CD14-positive monocyte (primary cell): ENCODE results near the gene DNMT3A. TPM values are rescaled to one million over a fixed set of nuclear protein-coding genes. Genes with fewer than 3 reads are reported as not detected.

Source experiments
- DNase-seq, 3 donors: peaks; one replicate each; pipeline ENCODE4 v3.0.0-alpha.2; 2011 to 2022
- H2AFZ ChIP-seq: 2 replicates; pipeline ENCODE4 v1.6.0; 2012; ENCODE audit warnings: mild to moderate bottlenecking, low read depth, low read length, inconsistent platforms; ENCODE audit not compliant: insufficient read depth, poor library complexity, severe bottlenecking
- H3K27ac ChIP-seq, 2 donors: 1 replicate in 1 of 2; 2 replicates in 1 of 2; pipeline ENCODE4 v1.5.1; 2012 to 2013; ENCODE audit warnings: low read length in 2 of 2, control low read depth in 1 of 2, inconsistent platforms in 1 of 2, low read depth in 1 of 2, mild to moderate bottlenecking in 1 of 2
- H3K27me3 ChIP-seq, 2 donors: one replicate each; pipeline versions ENCODE4 v1.6.0 to v1.6.1; 2011 to 2013; ENCODE audit warnings: low read length in 2 of 2; ENCODE audit not compliant: control insufficient read depth in 2 of 2, insufficient read depth in 2 of 2
- H3K36me3 ChIP-seq, 2 donors: replicated peaks in 1 of 2; 1 replicate in 1 of 2; 2 replicates in 1 of 2; pipeline versions ENCODE4 v1.5.1 to v1.6.1; 2012 to 2013; ENCODE audit warnings: low read length in 2 of 2, control low read depth in 1 of 2, inconsistent platforms in 1 of 2, mild to moderate bottlenecking in 1 of 2; ENCODE audit not compliant: insufficient read depth in 2 of 2, control insufficient read depth in 1 of 2
- H3K4me1 ChIP-seq, 2 donors: 1 replicate in 1 of 2; 2 replicates in 1 of 2; pipeline versions ENCODE4 v1.5.1 to v1.6.1; 2012 to 2013; ENCODE audit warnings: low read length in 2 of 2, control low read depth in 1 of 2, inconsistent platforms in 1 of 2, mild to moderate bottlenecking in 1 of 2, moderate library complexity in 1 of 2; ENCODE audit not compliant: insufficient read depth in 2 of 2, control insufficient read depth in 1 of 2
- H3K4me2 ChIP-seq: replicated peaks from 2 replicates; pipeline ENCODE3; 2012; ENCODE audit warnings: low read length, moderate library complexity, mild to moderate bottlenecking; ENCODE audit not compliant: poor library complexity, severe bottlenecking; ENCODE audit errors: extremely low read depth
- H3K4me3 ChIP-seq, 3 experiments: fragments of 200-600 bp in 1 of 3; sonication (generic) in 1 of 3; replicated peaks in 1 of 3; 1 replicate in 2 of 3; 2 replicates in 1 of 3; pipeline ENCODE4 v1.5.1; 2011 to 2013; ENCODE audit warnings: low read length in 3 of 3, mild to moderate bottlenecking in 3 of 3, control low read depth in 2 of 3, low read depth in 2 of 3, inconsistent platforms in 1 of 3, moderate library complexity in 1 of 3
- H3K79me2 ChIP-seq: 2 replicates; pipeline ENCODE4 v1.6.0; 2012; ENCODE audit warnings: mild to moderate bottlenecking, control low read depth, inconsistent platforms, low read length, moderate library complexity; ENCODE audit not compliant: insufficient read depth
- H3K9ac ChIP-seq: 2 replicates; pipeline ENCODE4 v1.6.0; 2017; ENCODE audit warnings: low read length, mild to moderate bottlenecking; ENCODE audit not compliant: insufficient read depth, poor library complexity, severe bottlenecking
- H3K9me3 ChIP-seq, 2 donors: replicated peaks in 1 of 2; 1 replicate in 1 of 2; 2 replicates in 1 of 2; pipeline versions ENCODE4 v1.5.1 to v1.6.1; 2012 to 2013; ENCODE audit warnings: low read length in 2 of 2, control low read depth in 1 of 2; ENCODE audit not compliant: control insufficient read depth in 1 of 2, insufficient read depth in 1 of 2
- H4K20me1 ChIP-seq: 2 replicates; pipeline ENCODE4 v1.6.0; 2012; ENCODE audit warnings: mild to moderate bottlenecking, low read length, control low read depth, moderate library complexity; ENCODE audit not compliant: insufficient read depth
- H3K27ac Mint-ChIP-seq, 7 donors: one replicate each; pipeline ENCODE4 v1.8.0; 2020; ENCODE audit warnings: mild to moderate bottlenecking in 7 of 7, mixed read lengths in 7 of 7, moderate library complexity in 6 of 7, inconsistent platforms in 2 of 7
- H3K27me3 Mint-ChIP-seq, 3 donors: one replicate each; pipeline ENCODE4 v1.8.0; 2021 to 2022; ENCODE audit warnings: low read depth in 3 of 3, mild to moderate bottlenecking in 3 of 3, mixed read lengths in 3 of 3, moderate library complexity in 3 of 3, inconsistent platforms in 1 of 3
- H3K36me3 Mint-ChIP-seq, 2 donors: one replicate each; pipeline ENCODE4 v1.8.0; 2020; ENCODE audit warnings: mixed read lengths in 2 of 2, inconsistent platforms in 1 of 2, mild to moderate bottlenecking in 1 of 2
- H3K4me1 Mint-ChIP-seq: one replicate; pipeline ENCODE4 v1.8.0; 2020; ENCODE audit warnings: mild to moderate bottlenecking, mixed read lengths
- H3K4me3 Mint-ChIP-seq, 2 donors: one replicate each; pipeline ENCODE4 v1.8.0; 2020; ENCODE audit warnings: mild to moderate bottlenecking in 2 of 2, mixed read lengths in 2 of 2, moderate library complexity in 1 of 2
- H3K9me3 Mint-ChIP-seq, 7 donors: one replicate each; pipeline ENCODE4 v1.8.0; 2020 to 2022; ENCODE audit warnings: mixed read lengths in 7 of 7, mild to moderate bottlenecking in 6 of 7, moderate library complexity in 6 of 7, inconsistent platforms in 2 of 7
- CTCF ChIP-seq: fragments of 200-600 bp; IDR thresholded peaks from one replicate; pipeline ENCODE4 v1.8.0; 2022; ENCODE audit warnings: antibody characterized with exemption, mild to moderate bottlenecking
- WGBS: methylation state at CpG from one replicate; pipeline ENCODE4 v1.1.5; 2013; ENCODE audit warnings: missing lambda C conversion rate; ENCODE audit not compliant: insufficient coverage; 5-methylcytosine and 5-hydroxymethylcytosine counted together
- intact Hi-C, 2 donors: fragments of 100-400 bp; cut with micrococcal nuclease; formaldehyde crosslinking; loops; one replicate each; pipeline versions ENCODE4 v1.15.0 to v1.15.1; 2023
- polyA plus RNA-seq, 3 donors: library from polyadenylated mRNA; depleted of rRNA in 1 of 3; unstranded in 2 of 3; stranded (reverse) in 1 of 3; fragments of 300-500 nt in 2 of 3; fragments of >200 nt in 1 of 3; fragmentation: Illumina TruSeq in 2 of 3; gene quantifications; 1 replicate in 2 of 3; 2 replicates in 1 of 3; pipeline ENCODE4 v1.2.3, GENCODE V29; 2012 to 2021

Gene DNMT3A
- polyA plus RNA-seq, 3 donors, result 1.7 to 7.9 (median 2.7) TPM

- over 99% methylated on average over 17 of the region's 27 CpGs for WGBS
- peaks cover 92% of the 10 kb centered on the region for H4K20me1 ChIP-seq
- no peaks in the 10 kb centered on the region for H3K27me3 ChIP-seq
- no peak overlapping the region for H3K27ac ChIP-seq
- Mint-ChIP-seq H3K27me3 (peaks cover 1 to 5% (median 4%) of the 10 kb centered on the region in 3 donors), H3K9me3 (peaks cover 17 to 21% (median 19%) of the 10 kb centered on the region in 7 donors), H3K36me3 (peaks cover 26 to 31% of the 10 kb centered on the region in 2 donors), H3K4me1 (peaks cover 8% of the 10 kb centered on the region), H3K27ac (no peak overlapping the region), H3K4me3 (no peak overlapping the region)
- H3K9ac ChIP-seq, result no peak overlapping the region
- no peak overlapping the region for H3K4me3 ChIP-seq
- intact Hi-C loops, result no loop called here
- H3K9me3 ChIP-seq, result peaks cover 10 to 16% of the 10 kb centered on the region in 2 donors
- H3K4me1 ChIP-seq, result no peaks in the 10 kb centered on the region
- peaks cover 0 to 15% of the 10 kb centered on the region in 2 donors for H3K36me3 ChIP-seq
- TF ChIP-seq CTCF, result no peak
- no peak for DNase-seq
- no peak overlapping the region for H2AFZ ChIP-seq
- no peak overlapping the region for H3K4me2 ChIP-seq
- H3K79me2 ChIP-seq, result peaks cover 3% of the 10 kb centered on the region
These were observed 13.3 kb downstream of the DNMT3A start for GRCh38 chr2:25328152-25329085.

- H3K27me3 Mint-ChIP-seq, result peaks cover 0 to 5% (median 4%) of the 10 kb centered on the region in 3 donors
- intact Hi-C loops, result no loop called here
- Histone ChIP-seq H3K9me3 (peaks cover 10 to 16% of the 10 kb centered on the region in 2 donors), H4K20me1 (peaks cover 89% of the 10 kb centered on the region), H3K27me3 (no peaks in the 10 kb centered on the region), H3K79me2 (peaks cover 3% of the 10 kb centered on the region), H2AFZ (no peak overlapping the region), H3K9ac (no peak overlapping the region), H3K36me3 (peaks cover 0 to 15% of the 10 kb centered on the region in 2 donors), H3K4me3 (no peak overlapping the region), H3K27ac (no peak overlapping the region), H3K4me1 (no peaks in the 10 kb centered on the region), H3K4me2 (no peak overlapping the region)
- 99% methylated on average over 5 of the region's 5 CpGs for WGBS
- peaks cover 12% of the 10 kb centered on the region for H3K4me1 Mint-ChIP-seq
- TF ChIP-seq CTCF, result no peak
- no peak for DNase-seq
- H3K9me3 Mint-ChIP-seq, result peaks cover 17 to 21% (median 19%) of the 10 kb centered on the region in 7 donors
- peaks cover 26 to 30% of the 10 kb centered on the region in 2 donors for H3K36me3 Mint-ChIP-seq
- no peak overlapping the region for H3K4me3 Mint-ChIP-seq
- H3K27ac Mint-ChIP-seq, result no peak overlapping the region
These were observed 15.3 kb downstream of the DNMT3A start for GRCh38 chr2:25326326-25327013.
